HCT116 (cell line): Measurements from ENCODE around the gene METTL17. TPM values are rescaled to one million over a fixed set of nuclear protein-coding genes. Genes with fewer than 3 reads are reported as not detected.

Experiments
- ATAC-seq: fragments of 200-7000 bp; cut with Tn5 transposase; 2 replicates; pipeline ENCODE4 v1.9.1; 2020; ENCODE audit warnings: mild to moderate bottlenecking, moderate library complexity
- BruUV-seq: library from RNA; stranded (reverse); fragments of 400-500 nt; replicated peaks from 2 replicates; lab custom pipeline; 2021; lab: Mats Ljungman, UMichigan
- CTCF ChIA-PET: fragments of 300-600 bp; sonication (Branson Sonifier 250); formaldehyde crosslinking; loops from one replicate; lab custom pipeline; 2021; ENCODE audit warnings: antibody characterized with exemption; lab: Charles Lee
- POLR2A ChIA-PET: fragments of 300-600, 350-600 bp; sonication (Branson Sonifier 250); formaldehyde crosslinking; loops from one replicate; lab custom pipeline; 2021; ENCODE audit warnings: antibody characterized with exemption; lab: Charles Lee
- RAD21 ChIA-PET, 2 experiments: fragments of 300-600 bp; sonication (Branson Sonifier 250); formaldehyde crosslinking; loops; one replicate each; lab custom pipeline; 2023; ENCODE audit warnings: low total read pairs in 2 of 2; ENCODE audit not compliant: uncharacterized antibody in 2 of 2, unreplicated experiment in 2 of 2, low non-redundant PET in 1 of 2; lab: Charles Lee
- DNase-seq: peaks from one replicate; pipeline ENCODE4 v3.0.0-alpha.2; 2010; ENCODE audit warnings: low read depth, low spot score
- H2AFZ ChIP-seq: fragments of 200-600 bp; shearing (Covaris generic), sonication (generic); 2 replicates; pipeline ENCODE4 v1.6.1; 2017; ENCODE audit warnings: low read depth, mixed run types, mixed read lengths, antibody characterized with exemption, low read length; ENCODE audit not compliant: poor library complexity, severe bottlenecking
- H3K27ac ChIP-seq: 2 replicates; pipeline ENCODE4 v1.5.1; 2012; ENCODE audit warnings: low read depth, low read length
- H3K27me3 ChIP-seq: fragments of 200-600 bp; sonication (generic); 2 replicates; pipeline ENCODE4 v1.6.1; 2016; ENCODE audit warnings: mixed run types, low read length, mixed read lengths; ENCODE audit not compliant: insufficient read depth
- H3K36me3 ChIP-seq, 2 experiments: fragments of 200-500 bp in 1 of 2; fragments of 200-600 bp in 1 of 2; sonication (Bioruptor generic) in 1 of 2; sonication (generic) in 1 of 2; 2 replicates each; pipeline versions ENCODE4 v1.5.1 to v1.6.1; 2014 to 2016; ENCODE audit warnings: low read length in 2 of 2, inconsistent platforms in 1 of 2, mixed read lengths in 1 of 2, mixed run types in 1 of 2; ENCODE audit not compliant: insufficient read depth in 2 of 2, control insufficient read depth in 1 of 2
- H3K4me1 ChIP-seq, 2 experiments: fragments of 200-600 bp in 1 of 2; sonication (generic) in 1 of 2; 2 replicates each; pipeline versions ENCODE4 v1.5.1 to v1.6.1; 2012 to 2017; ENCODE audit warnings: low read length in 2 of 2, inconsistent platforms in 1 of 2, mild to moderate bottlenecking in 1 of 2, mixed read lengths in 1 of 2, mixed run types in 1 of 2, moderate library complexity in 1 of 2; ENCODE audit not compliant: insufficient read depth in 2 of 2, control insufficient read depth in 1 of 2
- H3K4me2 ChIP-seq: fragments of 200-600 bp; sonication (generic); 2 replicates; pipeline ENCODE4 v1.6.1; 2017; ENCODE audit warnings: mixed run types, low read length, mixed read lengths
- H3K4me3 ChIP-seq, 2 experiments: fragments of 200-600 bp in 1 of 2; sonication (generic) in 1 of 2; replicated peaks in 1 of 2; 2 replicates each; pipeline ENCODE4 v1.5.1; 2011 to 2016; ENCODE audit warnings: low read length in 2 of 2, control low read depth in 1 of 2, low read depth in 1 of 2, mild to moderate bottlenecking in 1 of 2, mixed read lengths in 1 of 2, mixed run types in 1 of 2
- H3K79me2 ChIP-seq: fragments of 200-600 bp; sonication (generic); 2 replicates; pipeline ENCODE4 v1.6.1; 2017; ENCODE audit warnings: mild to moderate bottlenecking, mixed run types, low read length, moderate library complexity, mixed read lengths; ENCODE audit not compliant: insufficient read depth
- H3K9ac ChIP-seq: fragments of 200-600 bp; sonication (generic); 2 replicates; pipeline ENCODE4 v1.6.1; 2016; ENCODE audit warnings: low read length, mixed read lengths
- H3K9me2 ChIP-seq: fragments of 200-600 bp; sonication (generic), shearing (Covaris generic); 2 replicates; pipeline ENCODE4 v1.6.1; 2017; ENCODE audit warnings: mixed run types, mild to moderate bottlenecking, moderate library complexity; ENCODE audit not compliant: insufficient read depth
- H3K9me3 ChIP-seq, 2 experiments: fragments of 200-500 bp in 1 of 2; fragments of 200-600 bp in 1 of 2; sonication (Bioruptor generic) in 1 of 2; sonication (generic) in 1 of 2; 2 replicates each; pipeline ENCODE4 v1.6.1; 2014 to 2017; ENCODE audit warnings: low read length in 2 of 2, mixed read lengths in 2 of 2, inconsistent platforms in 1 of 2, low read depth in 1 of 2, mild to moderate bottlenecking in 1 of 2, mixed run types in 1 of 2, moderate library complexity in 1 of 2; ENCODE audit not compliant: control insufficient read depth in 1 of 2, insufficient read depth in 1 of 2
- H4K20me1 ChIP-seq: fragments of 200-600 bp; sonication (generic), shearing (Covaris generic); 2 replicates; pipeline ENCODE4 v1.6.1; 2017; ENCODE audit warnings: mixed run types, mild to moderate bottlenecking, moderate library complexity; ENCODE audit not compliant: insufficient read depth
- CBX3 ChIP-seq: IDR thresholded peaks from 2 replicates; pipeline ENCODE4 v1.6.1; 2012; ENCODE audit warnings: low read depth
- CEBPB ChIP-seq: IDR thresholded peaks from 2 replicates; pipeline ENCODE4 v1.6.1; 2012; ENCODE audit warnings: low read depth
- EGR1 ChIP-seq: IDR thresholded peaks from 2 replicates; pipeline ENCODE4 v1.6.1; 2012; ENCODE audit warnings: low read depth
- EZH2 ChIP-seq: fragments of 200-600 bp; sonication (generic); IDR thresholded peaks from 2 replicates; pipeline ENCODE4 v1.6.1; 2017; ENCODE audit warnings: antibody characterized with exemption, mixed run types
- EZH2phosphoT487 ChIP-seq: fragments of 200-600 bp; IDR thresholded peaks from 2 replicates; pipeline ENCODE4 v1.6.1; 2018; ENCODE audit warnings: antibody characterized with exemption, borderline replicate concordance
- FOSL1 ChIP-seq: IDR thresholded peaks from 2 replicates; pipeline ENCODE4 v1.6.1; 2012; ENCODE audit warnings: low read depth
- JUND ChIP-seq: IDR thresholded peaks from 2 replicates; pipeline ENCODE4 v1.6.1; 2012
- POLR2AphosphoS5 ChIP-seq: IDR thresholded peaks from 2 replicates; pipeline ENCODE4 v1.6.1; 2011; ENCODE audit warnings: mild to moderate bottlenecking, low read depth, low read length, moderate library complexity
- RAD21 ChIP-seq: IDR thresholded peaks from 2 replicates; pipeline ENCODE4 v1.6.1; 2012; ENCODE audit warnings: low read depth, mild to moderate bottlenecking
- SIN3A ChIP-seq: IDR thresholded peaks from 2 replicates; pipeline ENCODE4 v1.6.1; 2012; ENCODE audit warnings: low read depth
- SP1 ChIP-seq: IDR thresholded peaks from 2 replicates; pipeline ENCODE4 v1.6.1; 2012; ENCODE audit warnings: low read depth
- SRF ChIP-seq: IDR thresholded peaks from 2 replicates; pipeline ENCODE4 v1.6.1; 2012; ENCODE audit warnings: low read depth
- ZFX ChIP-seq: fragments of 450-650 bp; IDR thresholded peaks from 2 replicates; pipeline ENCODE4 v1.6.1; 2017
- ZNF274 ChIP-seq: fragments of 200-500 bp; sonication (Bioruptor generic); IDR thresholded peaks from 2 replicates; pipeline ENCODE4 v1.6.1; 2014; ENCODE audit warnings: mild to moderate bottlenecking, low read depth, low read length, inconsistent platforms
- intact Hi-C: fragments of 100-400 bp; cut with micrococcal nuclease; formaldehyde crosslinking; loops from 2 replicates; pipeline ENCODE4 v1.10.0; 2022
- total RNA-seq: library from RNA; stranded (reverse); gene quantifications from one replicate; pipeline ENCODE4 v1.2.1, GENCODE V29; 2021; ENCODE audit not compliant: unreplicated experiment
- TF ChIP-seq, protein P1 (sequence below): IDR thresholded peaks from 2 replicates; pipeline ENCODE4 v1.6.1; 2012; ENCODE audit warnings: low read depth
- TF ChIP-seq, protein P2 (sequence below): IDR thresholded peaks from 2 replicates; pipeline ENCODE4 v1.6.1; 2012
- TF ChIP-seq, protein P3 (sequence below), 3 experiments: fragments of 200-600 bp in 1 of 3; sonication (generic) in 1 of 3; IDR thresholded peaks in 2 of 3; conservative IDR thresholded peaks in 1 of 3; 2 replicates each; pipeline ENCODE4 v1.5.1; 2012 to 2017; ENCODE audit warnings: low read depth in 2 of 3, low read length in 2 of 3, antibody characterized with exemption in 1 of 3, borderline replicate concordance in 1 of 3, control low read depth in 1 of 3, mild to moderate bottlenecking in 1 of 3, mixed read lengths in 1 of 3, mixed run types in 1 of 3, moderate library complexity in 1 of 3; ENCODE audit not compliant: insufficient read depth in 1 of 3
- TF ChIP-seq, protein P4 (sequence below): IDR thresholded peaks from 2 replicates; pipeline ENCODE4 v1.6.1; 2012
- TF ChIP-seq, protein P5 (sequence below): IDR thresholded peaks from 2 replicates; pipeline ENCODE4 v1.6.1; 2011; ENCODE audit warnings: mild to moderate bottlenecking, low read length, moderate library complexity; ENCODE audit not compliant: insufficient replicate concordance; ENCODE audit errors: extremely low read depth

METTL17 gene
- total RNA-seq, 1 experiment from 2014 or later: 93.5 TPM

DNA sequence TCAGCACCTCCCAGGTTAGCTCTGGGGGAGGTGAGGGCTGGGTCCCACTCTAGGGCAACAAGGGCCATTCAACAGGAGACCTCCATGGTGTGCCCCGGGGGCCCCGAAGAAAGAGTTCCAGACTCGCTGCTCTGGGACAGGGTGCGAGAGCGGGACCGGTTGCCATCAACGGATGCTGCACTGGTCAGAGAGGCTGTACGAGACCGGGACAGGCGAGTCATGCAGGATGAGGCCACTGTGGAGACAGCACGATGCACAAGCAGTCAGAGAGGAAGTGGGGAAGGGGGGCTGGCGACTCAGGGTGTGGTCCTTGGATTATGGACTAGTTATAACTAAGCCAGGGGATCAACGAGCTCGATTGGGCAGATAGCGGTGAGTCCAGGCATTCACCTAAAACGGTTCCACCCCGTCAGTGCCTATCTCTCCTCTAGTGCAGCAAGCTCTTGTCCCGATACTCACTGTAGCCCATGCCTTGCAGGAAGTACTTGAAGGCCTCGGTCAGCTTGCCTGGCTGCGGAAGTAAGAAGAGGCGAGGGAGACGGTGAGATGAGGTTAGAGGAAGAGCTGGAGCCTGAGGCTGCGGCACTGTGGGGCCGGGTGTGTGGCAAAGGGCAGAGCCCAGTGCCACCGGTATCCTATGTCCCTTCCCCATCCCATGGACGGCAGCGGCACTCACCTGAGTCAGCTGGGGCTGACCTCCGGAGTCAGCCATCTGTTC, 27.9 kb downstream of the METTL17 start:
- ChIA-PET POLR2A (no interaction called here), RAD21 (no interaction called here)
- ATAC-seq: no peak

More for the DNA sequence above, 27.9 kb downstream of the METTL17 start:
- Histone ChIP-seq H3K4me1 (peaks cover 0 to 4% of the 10 kb centered on the region in 2 experiments; a peak in 1 of 4 replicates), H3K36me3 (no peaks in the 10 kb centered on the region; a peak in 1 of 4 replicates), H3K4me2 (no peak overlapping the region), H4K20me1 (no peaks in the 10 kb centered on the region), H3K79me2 (no peaks in the 10 kb centered on the region), H3K9me2 (no peaks in the 10 kb centered on the region), H3K27me3 (peaks cover 8% of the 10 kb centered on the region; the same call in 1 of the 2 replicates), H3K9ac (no peak overlapping the region), H3K27ac (no peak overlapping the region), H2AFZ (no peak overlapping the region), H3K9me3 (no peaks in the 10 kb centered on the region), H3K4me3 (no peak overlapping the region)
- intact Hi-C loops: loop anchor here (10.0 kb wide), 1 partner anchor 537 kb away; no protein-coding TSS in a partner anchor
- BruUV-seq: no TSS peak
- DNase-seq: no peak
- CTCF ChIA-PET: no interaction called here
- TF ChIP-seq SP1: no peak
- TF ChIP-seq, protein P1, sequence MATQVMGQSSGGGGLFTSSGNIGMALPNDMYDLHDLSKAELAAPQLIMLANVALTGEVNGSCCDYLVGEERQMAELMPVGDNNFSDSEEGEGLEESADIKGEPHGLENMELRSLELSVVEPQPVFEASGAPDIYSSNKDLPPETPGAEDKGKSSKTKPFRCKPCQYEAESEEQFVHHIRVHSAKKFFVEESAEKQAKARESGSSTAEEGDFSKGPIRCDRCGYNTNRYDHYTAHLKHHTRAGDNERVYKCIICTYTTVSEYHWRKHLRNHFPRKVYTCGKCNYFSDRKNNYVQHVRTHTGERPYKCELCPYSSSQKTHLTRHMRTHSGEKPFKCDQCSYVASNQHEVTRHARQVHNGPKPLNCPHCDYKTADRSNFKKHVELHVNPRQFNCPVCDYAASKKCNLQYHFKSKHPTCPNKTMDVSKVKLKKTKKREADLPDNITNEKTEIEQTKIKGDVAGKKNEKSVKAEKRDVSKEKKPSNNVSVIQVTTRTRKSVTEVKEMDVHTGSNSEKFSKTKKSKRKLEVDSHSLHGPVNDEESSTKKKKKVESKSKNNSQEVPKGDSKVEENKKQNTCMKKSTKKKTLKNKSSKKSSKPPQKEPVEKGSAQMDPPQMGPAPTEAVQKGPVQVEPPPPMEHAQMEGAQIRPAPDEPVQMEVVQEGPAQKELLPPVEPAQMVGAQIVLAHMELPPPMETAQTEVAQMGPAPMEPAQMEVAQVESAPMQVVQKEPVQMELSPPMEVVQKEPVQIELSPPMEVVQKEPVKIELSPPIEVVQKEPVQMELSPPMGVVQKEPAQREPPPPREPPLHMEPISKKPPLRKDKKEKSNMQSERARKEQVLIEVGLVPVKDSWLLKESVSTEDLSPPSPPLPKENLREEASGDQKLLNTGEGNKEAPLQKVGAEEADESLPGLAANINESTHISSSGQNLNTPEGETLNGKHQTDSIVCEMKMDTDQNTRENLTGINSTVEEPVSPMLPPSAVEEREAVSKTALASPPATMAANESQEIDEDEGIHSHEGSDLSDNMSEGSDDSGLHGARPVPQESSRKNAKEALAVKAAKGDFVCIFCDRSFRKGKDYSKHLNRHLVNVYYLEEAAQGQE: no peak
- TF ChIP-seq FOSL1: no peak
- TF ChIP-seq RAD21: no peak
- TF ChIP-seq EGR1: no peak
- TF ChIP-seq, protein P2, sequence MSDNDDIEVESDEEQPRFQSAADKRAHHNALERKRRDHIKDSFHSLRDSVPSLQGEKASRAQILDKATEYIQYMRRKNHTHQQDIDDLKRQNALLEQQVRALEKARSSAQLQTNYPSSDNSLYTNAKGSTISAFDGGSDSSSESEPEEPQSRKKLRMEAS: no peak
- no peak for TF ChIP-seq ZFX
- no peak for TF ChIP-seq ZNF274
- TF ChIP-seq POLR2AphosphoS5: no peak
- TF ChIP-seq CBX3: no peak
- TF ChIP-seq, protein P3, sequence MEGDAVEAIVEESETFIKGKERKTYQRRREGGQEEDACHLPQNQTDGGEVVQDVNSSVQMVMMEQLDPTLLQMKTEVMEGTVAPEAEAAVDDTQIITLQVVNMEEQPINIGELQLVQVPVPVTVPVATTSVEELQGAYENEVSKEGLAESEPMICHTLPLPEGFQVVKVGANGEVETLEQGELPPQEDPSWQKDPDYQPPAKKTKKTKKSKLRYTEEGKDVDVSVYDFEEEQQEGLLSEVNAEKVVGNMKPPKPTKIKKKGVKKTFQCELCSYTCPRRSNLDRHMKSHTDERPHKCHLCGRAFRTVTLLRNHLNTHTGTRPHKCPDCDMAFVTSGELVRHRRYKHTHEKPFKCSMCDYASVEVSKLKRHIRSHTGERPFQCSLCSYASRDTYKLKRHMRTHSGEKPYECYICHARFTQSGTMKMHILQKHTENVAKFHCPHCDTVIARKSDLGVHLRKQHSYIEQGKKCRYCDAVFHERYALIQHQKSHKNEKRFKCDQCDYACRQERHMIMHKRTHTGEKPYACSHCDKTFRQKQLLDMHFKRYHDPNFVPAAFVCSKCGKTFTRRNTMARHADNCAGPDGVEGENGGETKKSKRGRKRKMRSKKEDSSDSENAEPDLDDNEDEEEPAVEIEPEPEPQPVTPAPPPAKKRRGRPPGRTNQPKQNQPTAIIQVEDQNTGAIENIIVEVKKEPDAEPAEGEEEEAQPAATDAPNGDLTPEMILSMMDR (IDR thresholded peaks at IDR 0.05 in 2 of 3, conservative IDR thresholded peaks at IDR 0.05 in 1 of 3; ENCODE audit: borderline replicate concordance in 1 of 3, insufficient read depth in 1 of 3, low read depth in 2 of 3, low read length in 2 of 3): no peak
- TF ChIP-seq EZH2: no peak
- TF ChIP-seq, protein P4, sequence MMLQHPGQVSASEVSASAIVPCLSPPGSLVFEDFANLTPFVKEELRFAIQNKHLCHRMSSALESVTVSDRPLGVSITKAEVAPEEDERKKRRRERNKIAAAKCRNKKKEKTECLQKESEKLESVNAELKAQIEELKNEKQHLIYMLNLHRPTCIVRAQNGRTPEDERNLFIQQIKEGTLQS: no peak
- no peak for TF ChIP-seq CEBPB
- TF ChIP-seq SRF: no peak
- TF ChIP-seq, protein P5, sequence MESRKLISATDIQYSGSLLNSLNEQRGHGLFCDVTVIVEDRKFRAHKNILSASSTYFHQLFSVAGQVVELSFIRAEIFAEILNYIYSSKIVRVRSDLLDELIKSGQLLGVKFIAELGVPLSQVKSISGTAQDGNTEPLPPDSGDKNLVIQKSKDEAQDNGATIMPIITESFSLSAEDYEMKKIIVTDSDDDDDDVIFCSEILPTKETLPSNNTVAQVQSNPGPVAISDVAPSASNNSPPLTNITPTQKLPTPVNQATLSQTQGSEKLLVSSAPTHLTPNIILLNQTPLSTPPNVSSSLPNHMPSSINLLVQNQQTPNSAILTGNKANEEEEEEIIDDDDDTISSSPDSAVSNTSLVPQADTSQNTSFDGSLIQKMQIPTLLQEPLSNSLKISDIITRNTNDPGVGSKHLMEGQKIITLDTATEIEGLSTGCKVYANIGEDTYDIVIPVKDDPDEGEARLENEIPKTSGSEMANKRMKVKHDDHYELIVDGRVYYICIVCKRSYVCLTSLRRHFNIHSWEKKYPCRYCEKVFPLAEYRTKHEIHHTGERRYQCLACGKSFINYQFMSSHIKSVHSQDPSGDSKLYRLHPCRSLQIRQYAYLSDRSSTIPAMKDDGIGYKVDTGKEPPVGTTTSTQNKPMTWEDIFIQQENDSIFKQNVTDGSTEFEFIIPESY: no peak
- no peak for TF ChIP-seq EZH2phosphoT487
- TF ChIP-seq SIN3A: no peak
- TF ChIP-seq JUND: no peak
